Stimulated activated CD4-positive, alpha-beta T cell treated with anti-CD3 and anti-CD28 coated beads, Interleukin-15, amount 100 ng/mL, for 24 hours (primary cell): Measurements from ENCODE around the gene PCSK6.
"Not testable (repeated sequence)": the region's sequence is repeated elsewhere in the genome, so short reads cannot be mapped to it uniquely, and the experiment has no call there.

Experiments
- DNase-seq: peaks from one replicate; pipeline ENCODE4 v3.0.0-alpha.2; 2020

PCSK6 gene

GRCh38 chr15:101396484-101397261, 92.8 kb downstream of the PCSK6 start:
- no peak for DNase-seq

GRCh38 chr15:101394654-101395053, 94.9 kb downstream of the PCSK6 start:
- no peak for DNase-seq

GRCh38 chr15:101394056-101394630, 95.4 kb downstream of the PCSK6 start:
- DNase-seq = no peak

- DNase-seq = no peak
Measured at GRCh38 chr15:101393172-101393571, 96.3 kb downstream of the PCSK6 start.

- DNase-seq = no peak
Measured at GRCh38 chr15:101391981-101392640, 97.4 kb downstream of the PCSK6 start.

GRCh38 chr15:101391431-101391830, 98.1 kb downstream of the PCSK6 start:
- no peak for DNase-seq

- DNase-seq = no peak
Measured at GRCh38 chr15:101390462-101390861, 99.0 kb downstream of the PCSK6 start.

GRCh38 chr15:101390060-101390459, 99.4 kb downstream of the PCSK6 start:
- no peak for DNase-seq

- DNase-seq = no peak
Measured at GRCh38 chr15:101389362-101389761, 100.1 kb downstream of the PCSK6 start.

- DNase-seq = no peak
Measured at GRCh38 chr15:101388046-101388445, 101.5 kb downstream of the PCSK6 start.

GRCh38 chr15:101387574-101387973, 101.9 kb downstream of the PCSK6 start:
- no peak for DNase-seq

GRCh38 chr15:101386967-101387366, 102.5 kb downstream of the PCSK6 start:
- no peak for DNase-seq

GRCh38 chr15:101386006-101386405, 103.5 kb downstream of the PCSK6 start:
- DNase-seq = no peak

- DNase-seq = no peak
Measured at GRCh38 chr15:101384276-101384675, 105.2 kb downstream of the PCSK6 start.

GRCh38 chr15:101382544-101382943, 107.0 kb downstream of the PCSK6 start:
- DNase-seq = no peak

- DNase-seq = no peak
Measured at GRCh38 chr15:101381671-101382212, 107.8 kb downstream of the PCSK6 start.

GRCh38 chr15:101380146-101380545, 109.4 kb downstream of the PCSK6 start:
- no peak for DNase-seq

GRCh38 chr15:101379647-101380046, 109.9 kb downstream of the PCSK6 start:
- DNase-seq = no peak

- DNase-seq = no peak
Measured at GRCh38 chr15:101378879-101379278, 110.6 kb downstream of the PCSK6 start.

- no peak for DNase-seq
Measured at GRCh38 chr15:101378171-101378755, 111.2 kb downstream of the PCSK6 start.

- no peak for DNase-seq
Measured at GRCh38 chr15:101376615-101377395, 112.7 kb downstream of the PCSK6 start.

GRCh38 chr15:101375006-101375405, 114.5 kb downstream of the PCSK6 start:
- DNase-seq = not testable (repeated sequence)

GRCh38 chr15:101374326-101374725, 115.2 kb downstream of the PCSK6 start:
- no peak for DNase-seq
